Measurements from ENCODE around the gene BAIAP2.

BAIAP2 gene

DNA sequence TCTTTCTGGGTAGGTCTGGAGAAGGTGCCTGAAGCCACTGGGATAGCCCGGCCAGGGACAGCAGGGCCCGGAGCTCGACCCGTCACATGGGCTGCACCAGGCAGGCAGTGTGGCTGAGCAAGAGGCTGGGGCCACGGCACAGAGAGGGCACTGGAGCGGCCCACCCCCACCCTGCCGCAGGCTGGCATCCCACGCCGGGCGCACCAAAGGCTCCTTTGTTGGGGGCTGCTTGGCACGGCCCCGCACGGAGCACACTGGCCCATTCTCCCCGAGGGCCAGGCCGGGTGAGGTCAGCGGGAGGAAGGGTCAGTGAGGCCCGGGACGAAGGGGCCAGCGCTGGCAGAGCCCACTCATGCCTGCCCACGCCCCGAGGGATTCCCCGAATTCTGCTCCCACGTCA is 93.8 kb downstream of the BAIAP2 start:
- TF ChIP-seq ZBTB7A (IDR thresholded peaks at IDR 0.05; ENCODE audit: low read depth) (no peak), RAD21 (IDR thresholded peaks at IDR 0.05; ENCODE audit: low read depth) (no peak), TCF12 (IDR thresholded peaks at IDR 0.05; ENCODE audit: low read depth) (no peak), FOXM1 (IDR thresholded peaks at IDR 0.05; ENCODE audit: borderline replicate concordance, low read depth) (no peak), CREB1 (IDR thresholded peaks at IDR 0.05; ENCODE audit: low read depth) (no peak), EGR1 (IDR thresholded peaks at IDR 0.05) (no peak)
- TF ChIP-seq, protein P1, sequence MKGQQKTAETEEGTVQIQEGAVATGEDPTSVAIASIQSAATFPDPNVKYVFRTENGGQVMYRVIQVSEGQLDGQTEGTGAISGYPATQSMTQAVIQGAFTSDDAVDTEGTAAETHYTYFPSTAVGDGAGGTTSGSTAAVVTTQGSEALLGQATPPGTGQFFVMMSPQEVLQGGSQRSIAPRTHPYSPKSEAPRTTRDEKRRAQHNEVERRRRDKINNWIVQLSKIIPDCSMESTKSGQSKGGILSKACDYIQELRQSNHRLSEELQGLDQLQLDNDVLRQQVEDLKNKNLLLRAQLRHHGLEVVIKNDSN (IDR thresholded peaks at IDR 0.05): no peak

DNA sequence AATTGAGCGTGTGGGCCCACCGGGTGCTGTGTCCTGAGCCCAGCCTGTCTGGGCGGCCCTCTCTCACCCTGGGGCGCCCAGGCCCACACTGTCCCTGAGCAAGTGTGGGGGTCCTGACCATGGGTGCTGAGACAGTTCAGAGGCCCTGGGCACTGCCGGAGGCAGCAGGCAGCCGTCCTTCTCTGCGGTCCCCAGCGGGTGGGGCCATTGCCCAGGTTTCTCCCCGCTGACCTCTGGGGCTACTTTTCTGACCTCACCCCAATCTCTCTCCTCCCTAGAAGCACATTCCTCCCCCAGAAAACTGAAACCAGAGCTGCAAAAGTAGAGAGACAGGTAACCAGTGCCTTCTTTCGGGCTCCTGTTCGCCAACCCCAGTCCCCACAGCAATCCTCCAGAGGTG is 94.3 kb downstream of the BAIAP2 start:
- TF ChIP-seq TEAD4 (IDR thresholded peaks at IDR 0.05) (no peak), EP300 (IDR thresholded peaks at IDR 0.05; ENCODE audit: borderline replicate concordance) (no peak), YY1 (IDR thresholded peaks at IDR 0.05; ENCODE audit: low read depth) (no peak), TCF12 (IDR thresholded peaks at IDR 0.05; ENCODE audit: low read depth) (no peak), MAX (IDR thresholded peaks at IDR 0.05) (no peak), RAD21 (IDR thresholded peaks at IDR 0.05; ENCODE audit: low read depth) (peak; percentile 54), CEBPB (IDR thresholded peaks at IDR 0.05) (no peak)
- TF ChIP-seq, protein P2, sequence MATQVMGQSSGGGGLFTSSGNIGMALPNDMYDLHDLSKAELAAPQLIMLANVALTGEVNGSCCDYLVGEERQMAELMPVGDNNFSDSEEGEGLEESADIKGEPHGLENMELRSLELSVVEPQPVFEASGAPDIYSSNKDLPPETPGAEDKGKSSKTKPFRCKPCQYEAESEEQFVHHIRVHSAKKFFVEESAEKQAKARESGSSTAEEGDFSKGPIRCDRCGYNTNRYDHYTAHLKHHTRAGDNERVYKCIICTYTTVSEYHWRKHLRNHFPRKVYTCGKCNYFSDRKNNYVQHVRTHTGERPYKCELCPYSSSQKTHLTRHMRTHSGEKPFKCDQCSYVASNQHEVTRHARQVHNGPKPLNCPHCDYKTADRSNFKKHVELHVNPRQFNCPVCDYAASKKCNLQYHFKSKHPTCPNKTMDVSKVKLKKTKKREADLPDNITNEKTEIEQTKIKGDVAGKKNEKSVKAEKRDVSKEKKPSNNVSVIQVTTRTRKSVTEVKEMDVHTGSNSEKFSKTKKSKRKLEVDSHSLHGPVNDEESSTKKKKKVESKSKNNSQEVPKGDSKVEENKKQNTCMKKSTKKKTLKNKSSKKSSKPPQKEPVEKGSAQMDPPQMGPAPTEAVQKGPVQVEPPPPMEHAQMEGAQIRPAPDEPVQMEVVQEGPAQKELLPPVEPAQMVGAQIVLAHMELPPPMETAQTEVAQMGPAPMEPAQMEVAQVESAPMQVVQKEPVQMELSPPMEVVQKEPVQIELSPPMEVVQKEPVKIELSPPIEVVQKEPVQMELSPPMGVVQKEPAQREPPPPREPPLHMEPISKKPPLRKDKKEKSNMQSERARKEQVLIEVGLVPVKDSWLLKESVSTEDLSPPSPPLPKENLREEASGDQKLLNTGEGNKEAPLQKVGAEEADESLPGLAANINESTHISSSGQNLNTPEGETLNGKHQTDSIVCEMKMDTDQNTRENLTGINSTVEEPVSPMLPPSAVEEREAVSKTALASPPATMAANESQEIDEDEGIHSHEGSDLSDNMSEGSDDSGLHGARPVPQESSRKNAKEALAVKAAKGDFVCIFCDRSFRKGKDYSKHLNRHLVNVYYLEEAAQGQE (IDR thresholded peaks at IDR 0.05; ENCODE audit: low read depth): no peak

- TF ChIP-seq CREB1 (IDR thresholded peaks at IDR 0.05; ENCODE audit: low read depth): no peak
- no peak for TF ChIP-seq YY1 (IDR thresholded peaks at IDR 0.05; ENCODE audit: low read depth)
- TF ChIP-seq EP300 (IDR thresholded peaks at IDR 0.05; ENCODE audit: borderline replicate concordance): no peak
- TF ChIP-seq, protein P2 (IDR thresholded peaks at IDR 0.05; ENCODE audit: low read depth): no peak
- TF ChIP-seq, protein P1 (IDR thresholded peaks at IDR 0.05): no peak
- TF ChIP-seq TCF12 (IDR thresholded peaks at IDR 0.05; ENCODE audit: low read depth): no peak
- no peak for TF ChIP-seq FOXM1 (IDR thresholded peaks at IDR 0.05; ENCODE audit: borderline replicate concordance, low read depth)
- TF ChIP-seq RAD21 (IDR thresholded peaks at IDR 0.05; ENCODE audit: low read depth): no peak
- TF ChIP-seq NFIC (IDR thresholded peaks at IDR 0.05): no peak
- no peak for TF ChIP-seq TEAD4 (IDR thresholded peaks at IDR 0.05)
- TF ChIP-seq MAX (IDR thresholded peaks at IDR 0.05): no peak
- no peak for TF ChIP-seq TAF1 (IDR thresholded peaks at IDR 0.05; ENCODE audit: low read depth)
- TF ChIP-seq ZBTB7A (IDR thresholded peaks at IDR 0.05; ENCODE audit: low read depth): no peak
- TF ChIP-seq CEBPB (IDR thresholded peaks at IDR 0.05): no peak
Measured at GRCh38 chr17:81129711-81130367, 94.9 kb downstream of the BAIAP2 start.

DNA sequence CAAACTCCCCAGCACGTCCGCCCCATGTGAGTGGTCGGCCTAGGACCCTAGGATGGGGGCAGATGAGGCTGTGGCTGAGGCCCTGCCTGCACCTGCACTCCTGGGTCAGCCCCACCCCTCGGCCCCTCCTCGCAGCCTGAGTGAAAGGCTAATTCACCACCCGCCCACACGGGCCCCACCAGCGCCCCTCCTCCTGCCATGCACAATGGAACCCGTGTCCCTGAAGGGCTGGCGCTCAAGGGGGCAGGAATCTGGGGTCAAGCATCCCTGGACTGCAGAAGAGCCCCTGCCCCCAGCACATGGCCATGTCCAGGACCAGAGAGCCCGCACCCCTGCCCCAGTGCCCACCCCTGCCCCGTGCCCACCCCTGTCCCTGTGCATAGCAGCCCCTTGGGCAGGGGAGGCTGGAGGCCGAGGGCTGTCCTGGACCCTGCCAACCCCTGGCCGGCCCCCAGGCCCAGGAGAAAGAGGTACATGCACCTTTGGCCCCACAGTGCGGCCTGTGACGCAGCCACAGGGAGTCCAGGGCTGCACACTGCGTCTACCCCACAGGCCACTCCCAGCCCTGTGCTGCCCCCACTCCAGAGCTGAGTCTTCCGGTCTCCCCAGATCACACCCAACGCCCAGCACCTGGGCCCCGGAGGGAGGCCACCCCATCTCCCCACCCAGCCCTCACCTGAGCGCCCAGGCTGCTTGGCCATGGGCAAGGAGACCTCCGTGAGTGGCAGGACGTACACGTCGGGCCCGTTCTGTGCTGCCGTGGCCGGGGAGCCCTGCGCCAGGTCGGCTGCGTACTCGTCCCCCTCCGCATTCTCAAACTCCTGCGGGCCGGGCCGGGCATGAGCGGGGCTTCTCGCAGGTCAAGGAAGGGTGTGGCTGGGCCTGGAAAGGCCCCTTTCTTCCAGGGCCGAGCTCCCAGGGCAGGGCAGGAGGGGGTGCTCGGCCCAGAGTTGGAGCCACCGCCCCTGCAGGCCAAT is 95.7 kb downstream of the BAIAP2 start:
- TF ChIP-seq TCF12 (IDR thresholded peaks at IDR 0.05; ENCODE audit: low read depth): no peak
- no peak for TF ChIP-seq CREB1 (IDR thresholded peaks at IDR 0.05; ENCODE audit: low read depth)
- TF ChIP-seq NFIC (IDR thresholded peaks at IDR 0.05): no peak
- no peak for TF ChIP-seq EP300 (IDR thresholded peaks at IDR 0.05; ENCODE audit: borderline replicate concordance)
- TF ChIP-seq RAD21 (IDR thresholded peaks at IDR 0.05; ENCODE audit: low read depth): no peak
- TF ChIP-seq CEBPB (IDR thresholded peaks at IDR 0.05): no peak

- TF ChIP-seq RAD21 (IDR thresholded peaks at IDR 0.05; ENCODE audit: low read depth) (peak; percentile 17; the same call in 1 of the 2 replicates), EGR1 (IDR thresholded peaks at IDR 0.05) (no peak), TEAD4 (IDR thresholded peaks at IDR 0.05) (peak; percentile 86), FOXM1 (IDR thresholded peaks at IDR 0.05; ENCODE audit: borderline replicate concordance, low read depth) (no peak), CEBPB (IDR thresholded peaks at IDR 0.05) (no peak), ZBTB7A (IDR thresholded peaks at IDR 0.05; ENCODE audit: low read depth) (peak; percentile 58; the same call in 1 of the 2 replicates), YY1 (IDR thresholded peaks at IDR 0.05; ENCODE audit: low read depth) (no peak), NFIC (IDR thresholded peaks at IDR 0.05) (peak; percentile 60; the same call in 1 of the 2 replicates), TCF12 (IDR thresholded peaks at IDR 0.05; ENCODE audit: low read depth) (peak; percentile 55), CREB1 (IDR thresholded peaks at IDR 0.05; ENCODE audit: low read depth) (no peak), TAF1 (IDR thresholded peaks at IDR 0.05; ENCODE audit: low read depth) (no peak), MAX (IDR thresholded peaks at IDR 0.05) (no peak), EP300 (IDR thresholded peaks at IDR 0.05; ENCODE audit: borderline replicate concordance) (no peak)
- TF ChIP-seq, protein P1 (IDR thresholded peaks at IDR 0.05): 0 out of 2 replicates have a peak, but pooled peaks have one; percentile 17
- TF ChIP-seq, protein P2 (IDR thresholded peaks at IDR 0.05; ENCODE audit: low read depth): no peak
Measured at GRCh38 chr17:81131486-81132196, 96.7 kb downstream of the BAIAP2 start.

All from Ishikawa (cell line).